ENCODE measurements around the gene CTNNA1.

CTNNA1 gene

GRCh38 chr5:138840103-138840502, 86.9 kb downstream of the CTNNA1 start:
- H3K36me3 ChIP-seq, result no peaks in the 10 kb centered on the region
- no peak for DNase-seq
- no peaks in the 10 kb centered on the region for H3K27me3 ChIP-seq

GRCh38 chr5:138841531-138841930, 88.3 kb downstream of the CTNNA1 start:
- H3K36me3 ChIP-seq, result no peaks in the 10 kb centered on the region
- intact Hi-C loops (cut with DNase I; ENCODE audit: low total_unique reads), result no loop called here
- no peaks in the 10 kb centered on the region for H3K27me3 ChIP-seq
- DNase-seq, result no peak
- TF ChIP-seq CTCF (IDR thresholded peaks at IDR 0.05), result no peak
- no peak overlapping the region for H3K4me3 ChIP-seq
- no peaks in the 10 kb centered on the region for H3K9me3 ChIP-seq
- H3K4me1 ChIP-seq, result peaks cover 0 to 74% (median 36%) of the 10 kb centered on the region in 4 donors
- no peak overlapping the region for H3K27ac ChIP-seq

More at GRCh38 chr5:138840103-138840502, 86.9 kb downstream of the CTNNA1 start:
- no peak overlapping the region for H3K4me3 ChIP-seq
- intact Hi-C loops (cut with DNase I; ENCODE audit: low total_unique reads), result no loop called here
- H3K9me3 ChIP-seq, result no peaks in the 10 kb centered on the region
- TF ChIP-seq CTCF (IDR thresholded peaks at IDR 0.05), result no peak
- H3K27ac ChIP-seq, result no peak overlapping the region
- H3K4me1 ChIP-seq, result peaks cover 0 to 67% (median 26%) of the 10 kb centered on the region in 4 donors

- H3K9me3 ChIP-seq, result no peaks in the 10 kb centered on the region
- H3K27ac ChIP-seq, result peak overlapping the region; percentile 41 to 51
- no peak overlapping the region for H3K4me3 ChIP-seq
- no peak for DNase-seq
- intact Hi-C loops (cut with DNase I; ENCODE audit: low total_unique reads), result no loop called here
- H3K36me3 ChIP-seq, result no peaks in the 10 kb centered on the region
- no peaks in the 10 kb centered on the region for H3K27me3 ChIP-seq
- no peak for TF ChIP-seq CTCF (IDR thresholded peaks at IDR 0.05)
- peaks cover 0 to 92% (median 41%) of the 10 kb centered on the region in 4 donors for H3K4me1 ChIP-seq
Measured at GRCh38 chr5:138843316-138844124, 90.3 kb downstream of the CTNNA1 start.

- H3K9me3 ChIP-seq, result no peaks in the 10 kb centered on the region
- no peak for TF ChIP-seq CTCF (IDR thresholded peaks at IDR 0.05)
- DNase-seq, result no peak
- peaks cover 0 to 98% (median 44%) of the 10 kb centered on the region in 4 donors for H3K4me1 ChIP-seq
- H3K27ac ChIP-seq, result peak overlapping the region; percentile 41 to 51
- no peak overlapping the region for H3K4me3 ChIP-seq
- no peaks in the 10 kb centered on the region for H3K27me3 ChIP-seq
- no peaks in the 10 kb centered on the region for H3K36me3 ChIP-seq
- intact Hi-C loops (cut with DNase I; ENCODE audit: low total_unique reads), result no loop called here
Measured at GRCh38 chr5:138844125-138844461, 90.9 kb downstream of the CTNNA1 start.

GRCh38 chr5:138844812-138845513, 91.7 kb downstream of the CTNNA1 start:
- H3K36me3 ChIP-seq, result no peaks in the 10 kb centered on the region
- DNase-seq, result no peak
- no peaks in the 10 kb centered on the region for H3K9me3 ChIP-seq
- intact Hi-C loops (cut with DNase I; ENCODE audit: low total_unique reads), result no loop called here
- H3K4me3 ChIP-seq, result no peak overlapping the region
- peak overlapping the region; percentile 41 to 51 for H3K27ac ChIP-seq
- peaks cover 0 to 98% (median 52%) of the 10 kb centered on the region in 4 donors for H3K4me1 ChIP-seq
- H3K27me3 ChIP-seq, result no peaks in the 10 kb centered on the region
- TF ChIP-seq CTCF (IDR thresholded peaks at IDR 0.05), result no peak

Measured in tibial artery (tissue), 4 donors.